ENCODE measurements around the gene RHEB. TPM values are rescaled to one million over a fixed set of nuclear protein-coding genes. Genes with fewer than 3 reads are reported as not detected.

Gene RHEB
- total RNA-seq, 1 experiment from 2014 or later: 87.0 TPM

GRCh38 chr7:151508991-151509390, 10.7 kb downstream of the RHEB start:
- Histone ChIP-seq H3K27ac (ENCODE audit: low read length) (no peak overlapping the region), H3K9ac (ENCODE audit: low read length) (no peak overlapping the region), H4K20me1 (ENCODE audit: low read length) (peaks cover 98% of the 10 kb centered on the region), H3F3A (ENCODE audit: low read length, unreplicated experiment) (no peaks in the 10 kb centered on the region), H3K36me3 (ENCODE audit: low read depth, low read length) (no peaks in the 10 kb centered on the region), H3K27me3 (ENCODE audit: low read length) (no peaks in the 10 kb centered on the region), H3K4me2 (ENCODE audit: low read length) (no peak overlapping the region), H3K9me3 (ENCODE audit: low read length) (no peaks in the 10 kb centered on the region), H3K4me3 (ENCODE audit: low read length) (no peak overlapping the region), H3K79me2 (ENCODE audit: low read length) (peaks cover 100% of the 10 kb centered on the region), H3K4me1 (ENCODE audit: insufficient read depth, low read length) (peaks cover 42% of the 10 kb centered on the region), H3K9me2 (replicated peaks; ENCODE audit: low read length) (no peaks in the 10 kb centered on the region), H2AFZ (ENCODE audit: low read length) (no peak overlapping the region)
- intact Hi-C loops (cut with micrococcal nuclease): no loop called here
- ATAC-seq: no peak
- POLR2A ChIA-PET (ENCODE audit: unreplicated experiment): interaction anchor here (0.6 kb wide), 1 partner anchor 41 kb away, joined by 9 read pairs; no protein-coding TSS in a partner anchor
- TF ChIP-seq EZH2 (IDR thresholded peaks at IDR 0.05; ENCODE audit: low read length, unreplicated experiment): no peak
- no peak for DNase-seq
- BruUV-seq (replicated peaks): no TSS peak
- CTCF ChIA-PET: no interaction called here

- Histone ChIP-seq H3K36me3 (ENCODE audit: low read depth, low read length) (no peaks in the 10 kb centered on the region), H3K4me2 (ENCODE audit: low read length) (no peak overlapping the region), H3K9me3 (ENCODE audit: low read length) (no peaks in the 10 kb centered on the region), H3K9me2 (replicated peaks; ENCODE audit: low read length) (no peaks in the 10 kb centered on the region), H3K9ac (ENCODE audit: low read length) (no peak overlapping the region), H3F3A (ENCODE audit: low read length, unreplicated experiment) (no peaks in the 10 kb centered on the region), H3K27ac (ENCODE audit: low read length) (no peak overlapping the region), H3K27me3 (ENCODE audit: low read length) (no peaks in the 10 kb centered on the region), H2AFZ (ENCODE audit: low read length) (no peak overlapping the region), H3K4me3 (ENCODE audit: low read length) (no peak overlapping the region), H3K4me1 (ENCODE audit: insufficient read depth, low read length) (peaks cover 49% of the 10 kb centered on the region), H4K20me1 (ENCODE audit: low read length) (peaks cover 97% of the 10 kb centered on the region), H3K79me2 (ENCODE audit: low read length) (peaks cover 100% of the 10 kb centered on the region)
- ATAC-seq: no peak
- ChIA-PET CTCF (interaction anchor here (1.0 kb wide), 1 partner anchor 48 kb away, joined by 6 read pairs; no protein-coding TSS in a partner anchor), POLR2A (ENCODE audit: unreplicated experiment) (no interaction called here)
- intact Hi-C loops (cut with micrococcal nuclease): no loop called here
- no TSS peak for BruUV-seq (replicated peaks)
- no peak for DNase-seq
- TF ChIP-seq EZH2 (IDR thresholded peaks at IDR 0.05; ENCODE audit: low read length, unreplicated experiment) (no peak), EZH2phosphoT487 (IDR thresholded peaks at IDR 0.05; ENCODE audit: borderline replicate concordance, low read length) (no peak)
- TF ChIP-seq, protein P1, sequence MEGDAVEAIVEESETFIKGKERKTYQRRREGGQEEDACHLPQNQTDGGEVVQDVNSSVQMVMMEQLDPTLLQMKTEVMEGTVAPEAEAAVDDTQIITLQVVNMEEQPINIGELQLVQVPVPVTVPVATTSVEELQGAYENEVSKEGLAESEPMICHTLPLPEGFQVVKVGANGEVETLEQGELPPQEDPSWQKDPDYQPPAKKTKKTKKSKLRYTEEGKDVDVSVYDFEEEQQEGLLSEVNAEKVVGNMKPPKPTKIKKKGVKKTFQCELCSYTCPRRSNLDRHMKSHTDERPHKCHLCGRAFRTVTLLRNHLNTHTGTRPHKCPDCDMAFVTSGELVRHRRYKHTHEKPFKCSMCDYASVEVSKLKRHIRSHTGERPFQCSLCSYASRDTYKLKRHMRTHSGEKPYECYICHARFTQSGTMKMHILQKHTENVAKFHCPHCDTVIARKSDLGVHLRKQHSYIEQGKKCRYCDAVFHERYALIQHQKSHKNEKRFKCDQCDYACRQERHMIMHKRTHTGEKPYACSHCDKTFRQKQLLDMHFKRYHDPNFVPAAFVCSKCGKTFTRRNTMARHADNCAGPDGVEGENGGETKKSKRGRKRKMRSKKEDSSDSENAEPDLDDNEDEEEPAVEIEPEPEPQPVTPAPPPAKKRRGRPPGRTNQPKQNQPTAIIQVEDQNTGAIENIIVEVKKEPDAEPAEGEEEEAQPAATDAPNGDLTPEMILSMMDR (conservative IDR thresholded peaks at IDR 0.05; ENCODE audit: low read depth, low read length): no peak
Measured at GRCh38 chr7:151507806-151508205, 11.9 kb downstream of the RHEB start.

- no peak overlapping the region for H3K4me3 ChIP-seq (ENCODE audit: low read length)
- no peaks in the 10 kb centered on the region for H3F3A ChIP-seq (ENCODE audit: low read length, unreplicated experiment)
- no peaks in the 10 kb centered on the region for H3K9me3 ChIP-seq (ENCODE audit: low read length)
- H3K9ac ChIP-seq (ENCODE audit: low read length): no peak overlapping the region
- no peak overlapping the region for H3K4me2 ChIP-seq (ENCODE audit: low read length)
- H3K9me2 ChIP-seq (replicated peaks; ENCODE audit: low read length): no peaks in the 10 kb centered on the region
- intact Hi-C loops (cut with micrococcal nuclease): no loop called here
- peak overlapping the region; percentile 2; the same call in 1 of the 2 replicates for H3K27ac ChIP-seq (ENCODE audit: low read length)
- peaks cover 97% of the 10 kb centered on the region for H4K20me1 ChIP-seq (ENCODE audit: low read length)
- CTCF ChIA-PET: interaction anchor here (1.0 kb wide), 1 partner anchor 47 kb away, joined by 6 read pairs; no protein-coding TSS in a partner anchor
- no TSS peak for BruUV-seq (replicated peaks)
- TF ChIP-seq, protein P1 (conservative IDR thresholded peaks at IDR 0.05; ENCODE audit: low read depth, low read length): peak; percentile 54
- no peak for TF ChIP-seq EZH2phosphoT487 (IDR thresholded peaks at IDR 0.05; ENCODE audit: borderline replicate concordance, low read length)
- TF ChIP-seq EZH2 (IDR thresholded peaks at IDR 0.05; ENCODE audit: low read length, unreplicated experiment): no peak
- ATAC-seq (peak; percentile 53), DNase-seq (peak; percentile 54)
- H2AFZ ChIP-seq (ENCODE audit: low read length): no peak overlapping the region
- no peaks in the 10 kb centered on the region for H3K27me3 ChIP-seq (ENCODE audit: low read length)
- H3K79me2 ChIP-seq (ENCODE audit: low read length): peaks cover 100% of the 10 kb centered on the region
- no peaks in the 10 kb centered on the region for H3K36me3 ChIP-seq (ENCODE audit: low read depth, low read length)
- H3K4me1 ChIP-seq (ENCODE audit: insufficient read depth, low read length): peaks cover 49% of the 10 kb centered on the region
- POLR2A ChIA-PET (ENCODE audit: unreplicated experiment): no interaction called here
Measured at GRCh38 chr7:151506901-151507382, 12.8 kb downstream of the RHEB start.

Data from PC-3 (cell line).